Gastrocnemius medialis (tissue), 4 donors: ENCODE measurements around the gene FCGR3A.
"Not testable (repeated sequence)": the region's sequence is repeated elsewhere in the genome, so short reads cannot be mapped to it uniquely, and the experiment has no call there.

Source experiments
- POLR2A ChIP-seq, 2 donors: fragments of 450-650 bp; IDR thresholded peaks; one replicate each; pipeline ENCODE4 v1.6.1; 2017; ENCODE audit warnings: antibody characterized with exemption in 2 of 2, mild to moderate bottlenecking in 2 of 2, moderate library complexity in 2 of 2
- TF ChIP-seq, protein P1 (sequence below), 5 experiments: fragments of 450-650 bp in 3 of 5; fragments of 200-600 bp in 2 of 5; sonication (generic) in 2 of 5; IDR thresholded peaks in 4 of 5; conservative IDR thresholded peaks in 1 of 5; 1 replicate in 4 of 5; 2 replicates in 1 of 5; pipeline ENCODE4 v1.5.1; 2016 to 2019; ENCODE audit warnings: antibody characterized with exemption in 5 of 5, mild to moderate bottlenecking in 3 of 5, moderate library complexity in 3 of 5

DNA sequence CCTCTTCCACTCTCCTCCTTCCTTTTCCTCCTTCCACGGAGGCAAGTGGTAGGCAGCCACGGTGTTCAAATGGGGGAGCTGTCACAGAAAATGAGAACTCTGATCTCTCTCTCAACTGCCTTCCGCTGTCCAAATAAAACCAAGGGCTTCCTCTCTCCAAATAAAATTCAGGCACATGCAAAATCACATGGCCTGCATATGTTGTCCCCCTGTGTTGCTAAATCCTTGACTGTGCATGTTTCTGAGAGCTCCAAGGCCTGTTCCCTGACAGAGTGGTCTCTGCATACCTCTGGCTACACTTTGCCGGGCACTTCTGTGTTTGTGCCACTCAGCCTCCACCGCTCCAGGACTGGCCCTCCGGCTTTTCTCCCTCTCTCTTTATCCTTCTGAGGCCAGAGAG lies 39.0 kb upstream of the FCGR3A start:
- TF ChIP-seq, protein P1, sequence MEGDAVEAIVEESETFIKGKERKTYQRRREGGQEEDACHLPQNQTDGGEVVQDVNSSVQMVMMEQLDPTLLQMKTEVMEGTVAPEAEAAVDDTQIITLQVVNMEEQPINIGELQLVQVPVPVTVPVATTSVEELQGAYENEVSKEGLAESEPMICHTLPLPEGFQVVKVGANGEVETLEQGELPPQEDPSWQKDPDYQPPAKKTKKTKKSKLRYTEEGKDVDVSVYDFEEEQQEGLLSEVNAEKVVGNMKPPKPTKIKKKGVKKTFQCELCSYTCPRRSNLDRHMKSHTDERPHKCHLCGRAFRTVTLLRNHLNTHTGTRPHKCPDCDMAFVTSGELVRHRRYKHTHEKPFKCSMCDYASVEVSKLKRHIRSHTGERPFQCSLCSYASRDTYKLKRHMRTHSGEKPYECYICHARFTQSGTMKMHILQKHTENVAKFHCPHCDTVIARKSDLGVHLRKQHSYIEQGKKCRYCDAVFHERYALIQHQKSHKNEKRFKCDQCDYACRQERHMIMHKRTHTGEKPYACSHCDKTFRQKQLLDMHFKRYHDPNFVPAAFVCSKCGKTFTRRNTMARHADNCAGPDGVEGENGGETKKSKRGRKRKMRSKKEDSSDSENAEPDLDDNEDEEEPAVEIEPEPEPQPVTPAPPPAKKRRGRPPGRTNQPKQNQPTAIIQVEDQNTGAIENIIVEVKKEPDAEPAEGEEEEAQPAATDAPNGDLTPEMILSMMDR (IDR thresholded peaks at IDR 0.05 in 4 of 5, conservative IDR thresholded peaks at IDR 0.05 in 1 of 5): not testable (repeated sequence)
- not testable (repeated sequence) for TF ChIP-seq POLR2A (IDR thresholded peaks at IDR 0.05)
